ENCODE results near the gene CCDC13.

DNA sequence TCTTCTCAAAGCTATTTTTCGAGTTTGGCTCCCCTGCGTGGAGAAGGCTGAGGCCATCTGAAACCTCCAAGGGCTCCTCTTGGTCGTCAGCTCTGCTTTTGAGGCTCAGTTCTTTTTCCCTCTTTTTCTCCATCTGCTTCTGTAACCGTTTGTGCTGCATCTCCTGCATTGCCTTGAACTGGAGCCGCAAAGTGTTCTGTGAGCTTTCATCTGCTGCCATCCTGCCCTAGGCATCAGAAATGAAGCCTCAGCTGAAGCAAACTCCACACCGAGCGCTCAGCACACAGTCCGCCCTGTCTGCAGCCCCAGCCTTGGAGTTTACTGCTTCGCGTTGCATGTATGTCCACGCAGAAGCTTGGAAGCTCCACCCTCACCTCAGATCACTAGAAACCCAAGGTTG lies 14.9 kb downstream of the CCDC13 start:
- TF ChIP-seq CTCF (conservative IDR thresholded peaks at IDR 0.05 in 1 of 2, IDR thresholded peaks at IDR 0.05 in 1 of 2; ENCODE audit: low read depth in 1 of 2, low read length in 2 of 2) (no peak), EZH2 (IDR thresholded peaks at IDR 0.05; ENCODE audit: low read length, missing control alignments) (no peak)
